Spinal cord (tissue), 10 donors: ENCODE data around the gene DNMT1. TPM values are rescaled to one million over a fixed set of nuclear protein-coding genes. Genes with fewer than 3 reads are reported as not detected.

ENCODE experiments used
- DNase-seq, 6 donors: peaks; one replicate each; pipeline versions ENCODE4 v3.0.0 to v3.0.0-alpha.2; 2013 to 2015; ENCODE audit warnings: low spot score in 6 of 6, low read depth in 4 of 6
- H3K27ac ChIP-seq: one replicate; pipeline ENCODE4 v1.5.1; 2013; ENCODE audit warnings: low read depth, low read length, control low read depth
- H3K27me3 ChIP-seq: one replicate; pipeline ENCODE4 v1.6.1; 2013; ENCODE audit warnings: low read length; ENCODE audit not compliant: control insufficient read depth, insufficient read depth
- H3K36me3 ChIP-seq: one replicate; pipeline ENCODE4 v1.6.1; 2013; ENCODE audit warnings: low read length; ENCODE audit not compliant: control insufficient read depth, insufficient read depth
- H3K4me1 ChIP-seq: one replicate; pipeline ENCODE4 v1.6.1; 2013; ENCODE audit warnings: low read length; ENCODE audit not compliant: control insufficient read depth, insufficient read depth
- H3K4me3 ChIP-seq: one replicate; pipeline ENCODE4 v1.5.1; 2013; ENCODE audit warnings: low read depth, low read length, control low read depth
- H3K9me3 ChIP-seq: one replicate; pipeline ENCODE4 v1.6.1; 2013; ENCODE audit warnings: low read length; ENCODE audit not compliant: control insufficient read depth, insufficient read depth
- WGBS: methylation state at CpG from one replicate; pipeline ENCODE4 v1.1.5; 2013; ENCODE audit warnings: missing lambda C conversion rate; ENCODE audit not compliant: insufficient coverage; 5-methylcytosine and 5-hydroxymethylcytosine counted together
- polyA plus RNA-seq, 2 donors: library from polyadenylated mRNA; unstranded; fragments of 120-200 nt; gene quantifications; one replicate each; pipeline ENCODE4 v1.2.1, GENCODE V29; 2013; ENCODE audit not compliant: insufficient read length in 2 of 2
- total RNA-seq, 2 donors: library from RNA; depleted of rRNA in 1 of 2; stranded (reverse); fragments of 120-200 nt in 1 of 2; fragments of >200 nt in 1 of 2; gene quantifications; one replicate each; pipeline versions ENCODE4 v1.2.3 to v1.2.4, GENCODE V29; 2013 to 2014
- donor health status: healthy.

Gene DNMT1
- total and polyA plus RNA-seq, 4 donors: 30.3 to 114 (median 68.3) TPM

DNA sequence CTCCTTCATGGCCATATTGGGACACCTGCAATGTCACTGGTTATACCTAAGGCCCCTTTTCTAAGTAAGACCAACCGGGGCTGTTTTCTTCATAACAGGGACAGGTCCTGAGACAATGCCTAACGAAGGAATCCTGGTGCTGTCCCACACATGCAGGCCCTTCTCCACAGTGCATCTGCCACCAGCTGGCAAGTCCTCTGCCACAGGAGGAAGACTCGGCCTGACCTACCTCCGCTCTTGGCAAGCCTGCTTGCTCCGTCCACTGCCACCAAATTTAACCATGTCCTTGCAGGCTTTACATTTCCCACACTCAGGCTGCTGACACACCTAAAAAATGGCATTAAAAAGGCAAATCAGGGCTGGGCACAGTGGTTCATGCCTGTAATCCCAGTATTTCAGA, 43.2 kb downstream of the DNMT1 start:
- Histone ChIP-seq H3K27me3 (no peaks in the 10 kb centered on the region), H3K36me3 (peaks cover 93% of the 10 kb centered on the region), H3K4me3 (no peak overlapping the region), H3K27ac (no peak overlapping the region), H3K9me3 (no peaks in the 10 kb centered on the region), H3K4me1 (no peaks in the 10 kb centered on the region)
- no peak for DNase-seq
- WGBS: 92% methylated on average over 5 of the region's 5 CpGs

GRCh38 chr19:10149427-10149826, 45.3 kb downstream of the DNMT1 start:
- DNase-seq: no peak
- no peaks in the 10 kb centered on the region for H3K27me3 ChIP-seq
- H3K9me3 ChIP-seq: no peaks in the 10 kb centered on the region
- H3K27ac ChIP-seq: no peak overlapping the region
- WGBS: 95% methylated on average over 10 of the region's 12 CpGs
- no peaks in the 10 kb centered on the region for H3K4me1 ChIP-seq
- H3K36me3 ChIP-seq: peaks cover 94% of the 10 kb centered on the region
- H3K4me3 ChIP-seq: no peak overlapping the region

DNA sequence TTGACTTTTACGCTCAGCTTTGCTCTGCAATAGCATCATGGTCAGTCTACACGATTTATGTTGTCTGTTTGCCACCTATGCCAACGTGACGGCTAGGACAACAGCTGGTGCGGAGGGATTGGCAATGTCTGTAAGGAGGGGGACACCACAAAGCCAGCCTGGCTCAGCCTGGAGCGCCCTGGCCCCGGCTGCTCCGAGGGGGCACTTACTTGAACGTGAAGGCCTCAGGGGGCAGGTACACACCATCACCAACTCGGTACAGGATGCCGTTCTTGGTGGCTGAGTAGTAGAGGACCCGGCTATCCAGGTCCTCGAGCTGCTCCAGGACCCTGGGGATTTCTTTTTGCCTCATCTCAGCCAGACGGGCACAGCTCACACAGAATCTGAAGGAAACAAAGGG, 48.6 kb downstream of the DNMT1 start:
- DNase-seq: no peak
- Histone ChIP-seq H3K4me3 (no peak overlapping the region), H3K9me3 (no peaks in the 10 kb centered on the region), H3K4me1 (no peaks in the 10 kb centered on the region), H3K36me3 (peaks cover 95% of the 10 kb centered on the region), H3K27me3 (no peaks in the 10 kb centered on the region), H3K27ac (no peak overlapping the region)
- 92% methylated on average over 10 of the region's 14 CpGs for WGBS

GRCh38 chr19:10145031-10145430, 49.7 kb downstream of the DNMT1 start:
- peaks cover 95% of the 10 kb centered on the region for H3K36me3 ChIP-seq
- no peaks in the 10 kb centered on the region for H3K27me3 ChIP-seq
- H3K4me3 ChIP-seq: no peak overlapping the region
- no peak overlapping the region for H3K27ac ChIP-seq
- WGBS: 92% methylated on average over 5 of the region's 10 CpGs
- H3K9me3 ChIP-seq: no peaks in the 10 kb centered on the region
- no peaks in the 10 kb centered on the region for H3K4me1 ChIP-seq
- no peak for DNase-seq

DNA sequence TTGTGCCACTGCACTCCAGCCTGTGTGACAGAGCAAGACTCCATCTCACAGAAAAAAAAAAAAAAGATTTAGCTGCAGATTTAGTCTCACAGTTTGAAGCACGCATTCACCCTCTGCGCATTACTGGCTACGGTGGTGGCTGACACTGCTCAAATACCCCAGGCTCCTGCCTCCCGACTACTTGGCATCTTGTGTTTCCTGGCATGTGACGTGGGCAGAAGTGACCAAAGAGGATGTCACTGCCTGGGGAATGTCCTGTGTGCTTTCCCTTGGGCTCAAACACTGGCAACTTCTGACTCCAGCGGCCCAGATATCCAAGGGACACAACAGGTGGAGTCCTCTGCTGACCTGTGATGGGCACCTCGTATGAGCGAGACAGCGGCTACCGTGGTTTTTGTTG, 50.4 kb downstream of the DNMT1 start:
- Histone ChIP-seq H3K4me1 (no peaks in the 10 kb centered on the region), H3K9me3 (no peaks in the 10 kb centered on the region), H3K27ac (no peak overlapping the region), H3K4me3 (no peak overlapping the region), H3K36me3 (peaks cover 95% of the 10 kb centered on the region), H3K27me3 (no peaks in the 10 kb centered on the region)
- 96% methylated on average over 10 of the region's 10 CpGs for WGBS
- DNase-seq: no peak

GRCh38 chr19:10143681-10144080, 51.1 kb downstream of the DNMT1 start:
- Histone ChIP-seq H3K4me1 (no peaks in the 10 kb centered on the region), H3K9me3 (no peaks in the 10 kb centered on the region), H3K4me3 (no peak overlapping the region), H3K27ac (no peak overlapping the region), H3K36me3 (peaks cover 95% of the 10 kb centered on the region), H3K27me3 (no peaks in the 10 kb centered on the region)
- 95% methylated on average over 11 of the region's 11 CpGs for WGBS
- no peak for DNase-seq

DNA sequence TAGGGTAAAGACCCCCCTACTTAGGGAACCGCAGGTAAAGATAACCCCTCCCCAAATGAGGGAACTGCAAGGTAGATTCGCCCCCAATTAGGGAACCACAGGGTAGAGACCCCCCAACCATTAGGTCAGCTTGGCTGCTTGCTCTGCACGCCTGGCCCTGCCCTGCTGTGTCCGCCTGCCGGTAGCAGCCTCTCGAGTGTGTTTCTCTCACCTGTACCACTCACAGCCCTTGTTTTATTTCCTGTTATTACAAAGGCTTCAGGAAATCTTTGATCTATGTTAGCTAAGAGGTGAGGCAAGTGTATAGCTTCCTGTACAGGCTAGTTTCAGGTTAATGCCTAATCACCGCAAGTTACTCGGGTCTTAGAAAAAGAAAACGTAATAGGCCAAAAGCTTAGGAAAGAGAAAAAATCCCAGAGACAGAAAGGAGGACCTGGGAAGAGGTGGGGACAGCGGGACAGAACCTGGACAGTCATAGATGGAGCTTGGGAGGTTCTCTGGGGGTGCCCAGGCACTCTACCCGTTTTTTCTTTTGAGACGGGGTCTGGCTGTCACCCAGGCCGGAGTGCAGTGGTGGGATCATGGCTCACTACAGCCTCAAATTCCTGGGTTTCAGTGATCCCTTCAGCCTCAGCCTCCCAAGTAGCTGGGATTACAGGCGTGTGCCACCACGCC, 51.9 kb downstream of the DNMT1 start:
- H3K4me1 ChIP-seq: no peaks in the 10 kb centered on the region
- H3K4me3 ChIP-seq: no peak overlapping the region
- H3K9me3 ChIP-seq: no peaks in the 10 kb centered on the region
- DNase-seq: no peak
- H3K27me3 ChIP-seq: no peaks in the 10 kb centered on the region
- peaks cover 98% of the 10 kb centered on the region for H3K36me3 ChIP-seq
- H3K27ac ChIP-seq: no peak overlapping the region
- WGBS: 97% methylated on average over 10 of the region's 15 CpGs

DNA sequence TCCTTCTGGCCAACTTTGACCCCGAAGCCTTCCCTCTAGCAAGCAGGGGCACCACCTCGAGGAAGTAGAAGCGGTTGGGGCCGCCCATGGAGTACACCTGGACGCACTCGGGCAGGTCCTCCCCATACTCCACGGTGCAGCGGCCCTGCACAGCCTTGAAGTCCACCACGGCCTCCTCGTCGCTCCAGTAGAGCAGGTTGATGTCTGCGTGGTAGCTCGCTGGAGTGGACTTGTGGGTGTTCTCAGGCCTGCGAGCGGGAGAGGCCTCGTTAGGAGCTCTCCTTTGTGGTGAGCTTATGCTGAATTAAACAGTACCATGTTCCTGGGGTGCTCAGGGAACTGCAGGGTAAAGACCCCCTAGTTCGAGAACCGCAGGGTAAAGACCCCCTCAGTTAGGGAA, 52.8 kb downstream of the DNMT1 start:
- H3K9me3 ChIP-seq: no peaks in the 10 kb centered on the region
- H3K4me1 ChIP-seq: no peaks in the 10 kb centered on the region
- DNase-seq: no peak
- H3K27me3 ChIP-seq: no peaks in the 10 kb centered on the region
- H3K36me3 ChIP-seq: peaks cover 99% of the 10 kb centered on the region
- no peak overlapping the region for H3K4me3 ChIP-seq
- 96% methylated on average over 15 of the region's 18 CpGs for WGBS
- H3K27ac ChIP-seq: no peak overlapping the region

- WGBS: 90% methylated on average over 13 of the region's 13 CpGs
- DNase-seq: no peak
- H3K36me3 ChIP-seq: peaks cover 99% of the 10 kb centered on the region
These were observed 53.3 kb downstream of the DNMT1 start for GRCh38 chr19:10141479-10141878.

GRCh38 chr19:10139952-10140351, 54.8 kb downstream of the DNMT1 start:
- DNase-seq: no peak
- H3K27me3 ChIP-seq: no peaks in the 10 kb centered on the region
- no peak overlapping the region for H3K4me3 ChIP-seq
- 91% methylated on average over 23 of the region's 23 CpGs for WGBS
- no peak overlapping the region for H3K27ac ChIP-seq
- H3K9me3 ChIP-seq: no peaks in the 10 kb centered on the region
- no peaks in the 10 kb centered on the region for H3K4me1 ChIP-seq
- peaks cover 99% of the 10 kb centered on the region for H3K36me3 ChIP-seq

More at GRCh38 chr19:10141479-10141878, 53.3 kb downstream of the DNMT1 start:
- Histone ChIP-seq H3K27me3 (no peaks in the 10 kb centered on the region), H3K4me1 (no peaks in the 10 kb centered on the region), H3K27ac (no peak overlapping the region), H3K9me3 (no peaks in the 10 kb centered on the region), H3K4me3 (no peak overlapping the region)
